Measurements from ENCODE around the gene NOS1AP.

DNA sequence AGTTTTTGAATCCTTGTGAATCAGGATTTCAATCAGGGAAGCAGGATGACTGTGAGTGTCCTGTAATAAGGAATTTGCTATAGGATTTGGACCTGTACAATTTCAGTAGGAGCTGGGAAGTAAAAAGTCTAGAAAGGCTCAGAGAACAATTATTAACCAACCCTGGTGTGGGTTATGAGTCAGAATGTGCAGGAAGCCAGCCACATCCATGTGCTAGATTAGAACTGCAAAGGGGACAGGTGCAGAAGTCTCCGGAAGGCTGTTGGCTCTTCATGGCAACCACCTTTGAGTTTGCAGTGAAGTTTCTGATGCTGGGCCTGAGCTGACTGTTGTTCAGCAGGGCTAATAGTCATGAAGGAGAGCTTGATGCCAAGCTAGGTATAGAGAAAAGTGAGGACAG lies 236.5 kb downstream of the NOS1AP start:
- no peak for TF ChIP-seq YY1 (IDR thresholded peaks at IDR 0.05; ENCODE audit: insufficient read depth, insufficient read length)
- TF ChIP-seq ZNF274 (IDR thresholded peaks at IDR 0.05; ENCODE audit: low read depth, low read length): no peak
